Mesothelial cell of epicardium (in vitro differentiated cells): Measurements from ENCODE around the gene CDC42EP4. TPM values are rescaled to one million over a fixed set of nuclear protein-coding genes. Genes with fewer than 3 reads are reported as not detected.

ENCODE experiments used
- total RNA-seq: library from RNA; stranded (reverse); gene quantifications from 3 replicates; pipeline ENCODE4 v1.2.1, GENCODE V29; 2021

Gene CDC42EP4
- total RNA-seq, 1 donor from 2014 or later = 70.3 TPM

Other genes starting within 250 kb of the CDC42EP4 start
- gene SLC39A11, start 219.3 kb downstream of the CDC42EP4 start, total RNA-seq = 26.0 to 30.2 TPM (median 26.1 TPM) in 3 replicates
- gene SSTR2, start 147.0 kb downstream of the CDC42EP4 start, total RNA-seq = 0.16 to 0.18 TPM (median 0.18 TPM) in 3 replicates
- gene COG1, start 118.9 kb downstream of the CDC42EP4 start, total RNA-seq = 44.0 to 50.4 TPM (median 47.6 TPM) in 3 replicates
- 0.40 TPM in 1 of 3 replicates, not detected in the others for gene CPSF4L, start 50.1 kb downstream of the CDC42EP4 start, total RNA-seq